Glutamatergic neuron (in vitro differentiated cells): ENCODE measurements around the gene ARID5A. TPM values are rescaled to one million over a fixed set of nuclear protein-coding genes. Genes with fewer than 3 reads are reported as not detected.

Source experiments
- DNase-seq: peaks from one replicate; pipeline ENCODE4 v3.0.0; 2022
- H3K27ac Mint-ChIP-seq: one replicate; pipeline ENCODE4 v1.8.0; 2020; ENCODE audit warnings: mild to moderate bottlenecking, mixed read lengths, inconsistent platforms; ENCODE audit not compliant: unreplicated experiment
- H3K27me3 Mint-ChIP-seq: one replicate; pipeline ENCODE4 v1.8.0; 2020; ENCODE audit warnings: mild to moderate bottlenecking, moderate library complexity, mixed read lengths, inconsistent platforms; ENCODE audit not compliant: unreplicated experiment
- H3K36me3 Mint-ChIP-seq: one replicate; pipeline ENCODE4 v1.8.0; 2020; ENCODE audit warnings: mild to moderate bottlenecking, mixed read lengths, inconsistent platforms; ENCODE audit not compliant: unreplicated experiment
- H3K4me1 Mint-ChIP-seq: one replicate; pipeline ENCODE4 v1.8.0; 2020; ENCODE audit warnings: mild to moderate bottlenecking, low read depth, mixed read lengths, inconsistent platforms; ENCODE audit not compliant: unreplicated experiment
- H3K4me3 Mint-ChIP-seq: one replicate; pipeline ENCODE4 v1.8.0; 2020; ENCODE audit warnings: mild to moderate bottlenecking, mixed read lengths, inconsistent platforms; ENCODE audit not compliant: unreplicated experiment
- H3K9me3 Mint-ChIP-seq: one replicate; pipeline ENCODE4 v1.8.0; 2020; ENCODE audit warnings: mild to moderate bottlenecking, moderate library complexity, mixed read lengths, inconsistent platforms; ENCODE audit not compliant: unreplicated experiment
- total RNA-seq: library from RNA; stranded (reverse); fragmentation: NEBNext Ultra II Directional; extraction: Animal tissue kit (Norgen Biotek cat#: 25700); gene quantifications from one replicate; pipeline ENCODE4 v1.2.1, GENCODE V29; 2021; ENCODE audit not compliant: unreplicated experiment
- TF ChIP-seq, protein P1 (sequence below): fragments of 200-600 bp; sonication (generic); IDR thresholded peaks from one replicate; pipeline ENCODE4 v1.5.0; 2021; ENCODE audit not compliant: partially characterized antibody, unreplicated experiment

The ARID5A gene
- total RNA-seq, 1 donor from 2014 or later = 3.5 TPM

GRCh38 chr2:96510931-96511595, 25.5 kb upstream of the ARID5A start:
- Mint-ChIP-seq H3K27ac (no peak overlapping the region), H3K4me1 (peaks cover 5% of the 10 kb centered on the region), H3K36me3 (no peaks in the 10 kb centered on the region), H3K27me3 (peaks cover 3% of the 10 kb centered on the region), H3K4me3 (no peak overlapping the region), H3K9me3 (peaks cover 8% of the 10 kb centered on the region)
- DNase-seq = no peak
- TF ChIP-seq, protein P1, sequence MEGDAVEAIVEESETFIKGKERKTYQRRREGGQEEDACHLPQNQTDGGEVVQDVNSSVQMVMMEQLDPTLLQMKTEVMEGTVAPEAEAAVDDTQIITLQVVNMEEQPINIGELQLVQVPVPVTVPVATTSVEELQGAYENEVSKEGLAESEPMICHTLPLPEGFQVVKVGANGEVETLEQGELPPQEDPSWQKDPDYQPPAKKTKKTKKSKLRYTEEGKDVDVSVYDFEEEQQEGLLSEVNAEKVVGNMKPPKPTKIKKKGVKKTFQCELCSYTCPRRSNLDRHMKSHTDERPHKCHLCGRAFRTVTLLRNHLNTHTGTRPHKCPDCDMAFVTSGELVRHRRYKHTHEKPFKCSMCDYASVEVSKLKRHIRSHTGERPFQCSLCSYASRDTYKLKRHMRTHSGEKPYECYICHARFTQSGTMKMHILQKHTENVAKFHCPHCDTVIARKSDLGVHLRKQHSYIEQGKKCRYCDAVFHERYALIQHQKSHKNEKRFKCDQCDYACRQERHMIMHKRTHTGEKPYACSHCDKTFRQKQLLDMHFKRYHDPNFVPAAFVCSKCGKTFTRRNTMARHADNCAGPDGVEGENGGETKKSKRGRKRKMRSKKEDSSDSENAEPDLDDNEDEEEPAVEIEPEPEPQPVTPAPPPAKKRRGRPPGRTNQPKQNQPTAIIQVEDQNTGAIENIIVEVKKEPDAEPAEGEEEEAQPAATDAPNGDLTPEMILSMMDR = no peak

GRCh38 chr2:96511851-96512250, 24.7 kb upstream of the ARID5A start:
- H3K36me3 Mint-ChIP-seq = no peaks in the 10 kb centered on the region
- H3K4me3 Mint-ChIP-seq = no peak overlapping the region
- H3K27me3 Mint-ChIP-seq = peaks cover 3% of the 10 kb centered on the region
- H3K9me3 Mint-ChIP-seq = peaks cover 8% of the 10 kb centered on the region
- TF ChIP-seq, protein P1 = no peak
- H3K27ac Mint-ChIP-seq = no peak overlapping the region
- DNase-seq = no peak
- H3K4me1 Mint-ChIP-seq = peaks cover 5% of the 10 kb centered on the region

DNA sequence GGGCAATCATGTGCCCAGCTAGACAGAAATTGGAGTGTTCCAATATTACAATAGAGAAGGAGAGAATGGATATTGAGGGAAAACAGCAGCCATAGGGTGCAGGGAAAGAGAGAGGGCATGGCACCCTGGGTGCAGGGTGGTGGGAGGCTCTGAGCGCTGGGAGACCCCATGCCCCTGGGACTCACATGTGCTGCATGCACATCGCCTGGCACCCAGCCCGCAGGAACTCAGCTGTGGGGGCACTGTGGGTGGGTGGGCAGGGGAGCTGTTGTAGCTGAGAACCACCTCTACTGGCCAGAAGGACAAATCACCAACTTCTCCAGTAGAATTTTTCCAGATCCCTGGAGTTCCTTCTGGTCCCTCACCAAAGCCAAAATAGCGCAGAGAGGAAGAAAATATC, 24.2 kb upstream of the ARID5A start:
- H3K4me1 Mint-ChIP-seq = peaks cover 5% of the 10 kb centered on the region
- TF ChIP-seq, protein P1 = no peak
- H3K27ac Mint-ChIP-seq = no peak overlapping the region

DNA sequence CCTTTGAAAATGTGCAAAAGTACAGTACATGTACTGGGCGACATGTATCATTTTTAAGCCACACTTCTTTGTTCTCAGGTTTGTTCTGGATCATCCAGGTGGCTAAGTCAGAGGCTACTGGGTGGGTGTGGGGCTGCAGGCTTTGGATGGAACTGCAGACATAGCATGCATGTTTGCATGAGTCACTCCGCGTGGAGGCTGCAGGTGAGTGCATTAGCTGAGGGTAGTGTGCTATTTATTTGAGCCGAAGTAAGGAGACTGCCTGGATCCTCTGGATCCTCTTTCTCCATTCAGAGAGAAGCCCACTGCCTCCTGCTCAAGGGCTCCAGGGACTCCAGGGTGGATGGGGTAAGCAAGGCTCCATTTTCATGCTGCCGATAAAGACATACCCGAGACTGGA, 22.0 kb upstream of the ARID5A start:
- Mint-ChIP-seq H3K9me3 (peaks cover 8% of the 10 kb centered on the region), H3K27me3 (peaks cover 1% of the 10 kb centered on the region), H3K36me3 (no peaks in the 10 kb centered on the region), H3K27ac (no peak overlapping the region), H3K4me1 (no peaks in the 10 kb centered on the region), H3K4me3 (no peak overlapping the region)
- no peak for DNase-seq
- TF ChIP-seq, protein P1 = no peak

More for the DNA sequence above, 24.2 kb upstream of the ARID5A start:
- no peak for DNase-seq
- Mint-ChIP-seq H3K9me3 (peaks cover 8% of the 10 kb centered on the region), H3K4me3 (no peak overlapping the region), H3K27me3 (peaks cover 3% of the 10 kb centered on the region), H3K36me3 (no peaks in the 10 kb centered on the region)

- no peak overlapping the region for H3K27ac Mint-ChIP-seq
- no peak for DNase-seq
- peaks cover 1% of the 10 kb centered on the region for H3K9me3 Mint-ChIP-seq
- H3K36me3 Mint-ChIP-seq = no peaks in the 10 kb centered on the region
- peaks cover 1% of the 10 kb centered on the region for H3K27me3 Mint-ChIP-seq
- TF ChIP-seq, protein P1 = no peak
- no peaks in the 10 kb centered on the region for H3K4me1 Mint-ChIP-seq
- H3K4me3 Mint-ChIP-seq = no peak overlapping the region
Measured at GRCh38 chr2:96517079-96517478, 19.5 kb upstream of the ARID5A start.
